D721Med (cell line): ENCODE data around the gene IQSEC1.
A peak's percentile ranks its signal among the peaks of the same experiment; 100 is the strongest.

Experiments used
- DNase-seq: peaks from one replicate; pipeline ENCODE4 v3.0.0; 2011; ENCODE audit warnings: low spot score; ENCODE audit not compliant: insufficient read length
- FAIRE-seq: peaks from 2 replicates; lab custom pipeline; 2011; peaks lifted over from hg19 to GRCh38; lab: Jason Lieb, UNC
- TF ChIP-seq, protein P1 (sequence below): IDR thresholded peaks from 2 replicates; pipeline ENCODE4 v1.5.1; 2012; ENCODE audit warnings: mild to moderate bottlenecking, control low read depth; ENCODE audit not compliant: insufficient read depth; ENCODE audit errors: missing control alignments

The IQSEC1 gene

DNA sequence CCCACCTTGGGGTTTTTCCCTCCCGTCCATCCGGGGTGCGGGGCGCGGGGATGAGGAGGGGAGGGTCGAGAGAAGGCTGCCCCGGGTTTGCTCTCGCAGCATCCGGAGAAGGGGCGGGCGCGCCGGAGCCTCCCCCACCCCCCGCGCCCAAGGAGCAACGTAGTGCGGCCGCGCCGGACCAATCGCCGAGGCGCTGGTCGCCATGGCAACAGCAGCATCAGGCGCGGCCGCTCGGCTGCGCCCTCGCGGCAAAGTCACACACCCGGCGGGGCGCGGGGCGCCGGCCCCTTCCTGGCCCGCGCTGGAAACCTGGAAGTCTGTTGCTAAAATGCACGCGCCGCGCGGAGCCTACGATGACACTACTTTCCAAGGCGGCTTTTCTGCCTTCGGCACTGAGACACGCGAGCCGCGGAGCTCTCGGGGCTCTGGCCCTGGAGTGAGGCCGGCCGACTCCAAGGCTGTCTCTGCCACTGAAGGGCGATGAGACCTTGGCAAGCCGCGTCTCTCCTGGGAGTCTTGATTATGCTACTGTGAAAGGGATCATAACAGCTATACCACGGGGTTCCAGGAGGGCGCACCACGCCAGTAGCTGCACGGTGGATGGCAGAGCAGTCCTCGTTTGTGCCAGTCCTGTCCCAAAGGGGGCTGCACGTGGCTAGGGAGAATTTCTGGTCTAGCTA lies at the start of gene IQSEC1:
IQSEC1 (minus strand) TSS at position 104 of the 680 bp plus-strand sequence. CDS start 415 bp downstream, outside the sequence.
- DNase-seq (peak; percentile 93), FAIRE-seq (no peak)
- TF ChIP-seq, protein P1, sequence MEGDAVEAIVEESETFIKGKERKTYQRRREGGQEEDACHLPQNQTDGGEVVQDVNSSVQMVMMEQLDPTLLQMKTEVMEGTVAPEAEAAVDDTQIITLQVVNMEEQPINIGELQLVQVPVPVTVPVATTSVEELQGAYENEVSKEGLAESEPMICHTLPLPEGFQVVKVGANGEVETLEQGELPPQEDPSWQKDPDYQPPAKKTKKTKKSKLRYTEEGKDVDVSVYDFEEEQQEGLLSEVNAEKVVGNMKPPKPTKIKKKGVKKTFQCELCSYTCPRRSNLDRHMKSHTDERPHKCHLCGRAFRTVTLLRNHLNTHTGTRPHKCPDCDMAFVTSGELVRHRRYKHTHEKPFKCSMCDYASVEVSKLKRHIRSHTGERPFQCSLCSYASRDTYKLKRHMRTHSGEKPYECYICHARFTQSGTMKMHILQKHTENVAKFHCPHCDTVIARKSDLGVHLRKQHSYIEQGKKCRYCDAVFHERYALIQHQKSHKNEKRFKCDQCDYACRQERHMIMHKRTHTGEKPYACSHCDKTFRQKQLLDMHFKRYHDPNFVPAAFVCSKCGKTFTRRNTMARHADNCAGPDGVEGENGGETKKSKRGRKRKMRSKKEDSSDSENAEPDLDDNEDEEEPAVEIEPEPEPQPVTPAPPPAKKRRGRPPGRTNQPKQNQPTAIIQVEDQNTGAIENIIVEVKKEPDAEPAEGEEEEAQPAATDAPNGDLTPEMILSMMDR, result no peak

DNA sequence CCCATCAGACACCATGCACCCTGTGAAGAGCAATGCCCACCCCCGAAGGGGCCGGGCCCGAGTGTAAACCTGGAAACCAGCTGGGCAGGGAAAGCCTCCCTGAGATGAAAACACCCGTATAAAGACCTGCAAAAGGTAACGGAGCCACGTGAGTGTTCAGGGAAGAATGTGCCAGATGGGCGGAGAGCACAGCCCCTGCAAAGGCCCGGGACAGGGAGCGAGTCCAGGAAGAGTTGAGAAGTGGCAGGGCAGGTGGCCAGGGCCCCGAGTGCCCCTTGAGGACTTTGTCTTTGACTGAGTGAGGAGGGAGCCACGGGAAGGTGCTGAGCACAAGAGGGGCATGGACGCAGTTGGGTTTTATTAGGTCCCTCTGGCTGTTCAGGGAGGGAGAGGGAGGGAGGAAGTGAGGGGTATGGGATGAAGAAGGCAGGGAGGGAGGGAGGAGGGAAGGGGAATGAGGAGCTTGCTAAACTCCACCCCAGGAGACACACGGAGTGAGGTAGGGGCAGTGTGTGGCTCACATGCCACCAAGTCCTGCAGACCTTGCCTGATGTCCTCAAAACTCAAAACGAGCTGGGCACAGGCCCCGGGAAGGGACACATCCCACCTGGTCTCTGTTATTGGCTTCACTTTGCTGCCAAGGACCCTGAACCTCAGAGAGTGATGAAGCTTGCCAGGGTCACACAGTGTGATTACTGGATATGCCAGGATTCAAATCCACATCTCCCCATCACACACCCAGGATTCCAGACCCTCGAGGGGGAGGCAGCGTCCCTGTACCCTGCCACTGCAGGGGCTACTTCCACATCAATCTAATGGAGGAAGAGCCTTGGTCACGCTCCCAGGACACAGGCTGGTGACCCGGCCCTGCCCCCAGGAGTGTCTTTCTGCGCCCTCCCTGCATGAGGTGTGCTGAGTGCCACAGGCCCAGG lies 49.1 kb upstream of the IQSEC1 start:
- no peak for FAIRE-seq
- no peak for DNase-seq
- TF ChIP-seq, protein P1, result no peak

GRCh38 chr3:13121553-13122001 lies 48.3 kb upstream of the IQSEC1 start:
- TF ChIP-seq, protein P1, result no peak
- DNase-seq, result no peak
- FAIRE-seq, result no peak

DNA sequence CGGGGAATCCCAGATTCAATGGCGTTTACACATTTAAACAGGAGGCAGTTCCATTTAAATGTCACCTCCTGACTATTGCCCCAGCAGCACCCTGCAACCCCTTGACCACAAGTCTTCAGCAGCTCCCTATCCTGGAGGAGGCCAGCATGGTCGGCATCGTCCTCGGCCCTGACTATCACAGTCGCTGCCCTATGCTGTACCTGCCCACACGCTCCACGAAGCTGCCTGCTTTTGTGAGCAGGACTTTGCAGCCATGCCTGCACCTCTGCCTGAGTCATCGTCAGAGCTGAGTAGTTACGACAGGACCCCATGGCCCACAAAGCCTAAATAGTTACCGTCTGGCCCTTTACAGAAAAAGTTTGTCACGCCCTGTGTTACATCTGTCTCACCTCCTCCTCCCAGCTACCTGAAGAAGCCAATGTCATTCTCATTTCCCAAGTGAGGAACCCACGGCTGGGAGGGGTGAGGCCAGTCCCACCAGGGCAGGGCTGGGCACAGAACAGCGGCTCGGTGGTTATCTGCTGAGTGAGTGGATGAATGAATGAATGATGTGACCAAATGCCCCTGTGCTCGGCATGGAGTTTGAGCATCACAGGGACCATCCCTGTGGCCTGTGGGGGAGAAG lies 47.8 kb upstream of the IQSEC1 start:
- no peak for DNase-seq
- TF ChIP-seq, protein P1, result no peak
- FAIRE-seq, result no peak

DNA sequence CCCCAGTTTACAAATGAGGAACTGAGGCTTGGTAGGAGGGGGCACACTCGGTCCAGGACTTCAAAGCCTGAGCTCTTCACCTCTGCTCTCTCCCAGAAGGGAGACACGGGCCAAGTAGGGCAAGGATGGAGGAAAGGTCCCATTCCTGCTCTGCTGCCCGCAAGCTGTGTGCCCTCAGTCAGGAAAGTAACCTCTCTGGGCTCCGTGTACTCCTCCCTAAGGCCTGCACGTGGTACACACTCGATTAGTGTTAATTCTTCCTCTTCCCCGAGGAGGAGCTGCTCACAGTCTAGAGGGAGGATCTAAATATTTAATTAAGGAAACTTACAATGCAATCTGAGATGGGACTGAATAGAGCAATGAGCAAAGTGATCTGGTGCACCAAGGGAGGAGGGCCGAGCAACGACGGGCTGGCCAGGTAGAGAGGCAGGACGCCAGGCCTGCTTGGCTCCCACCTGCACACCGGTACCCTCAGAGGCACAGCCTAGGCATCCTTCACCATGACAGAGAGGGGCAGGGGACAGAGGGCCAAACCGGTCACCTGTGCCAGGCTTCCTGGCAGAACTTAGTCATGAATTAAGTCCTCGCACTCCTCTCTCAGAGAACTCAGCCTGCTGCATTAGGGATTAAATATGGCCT lies 47.2 kb upstream of the IQSEC1 start:
- FAIRE-seq (no peak), DNase-seq (no peak)
- TF ChIP-seq, protein P1, result no peak

GRCh38 chr3:13119471-13120220 lies 46.4 kb upstream of the IQSEC1 start:
- DNase-seq (no peak), FAIRE-seq (no peak)
- TF ChIP-seq, protein P1, result no peak
